ENCODE measurements around the gene CHCHD2.
"Not testable (repeated sequence)": the region's sequence is repeated elsewhere in the genome, so short reads cannot be mapped to it uniquely, and the experiment has no call there.

CHCHD2 gene

GRCh38 chr7:56124981-56125380 lies 18.7 kb upstream of the CHCHD2 start:
- H3K27ac ChIP-seq (replicated peaks), result no peak overlapping the region
- DNase-seq (ENCODE audit: low read depth in 1 of 2, low spot score in 1 of 2), result no peak
- no peak overlapping the region for H3K4me3 ChIP-seq (replicated peaks; ENCODE audit: insufficient read depth, low read length)
- TF ChIP-seq POLR2AphosphoS5 (IDR thresholded peaks at IDR 0.05; ENCODE audit: low read depth), result no peak
- no peak for TF ChIP-seq REST (IDR thresholded peaks at IDR 0.05; ENCODE audit: insufficient replicate concordance, low read depth)
- TF ChIP-seq CTCF (IDR thresholded peaks at IDR 0.05; ENCODE audit: insufficient read depth, low read length), result no peak
- no peak for TF ChIP-seq GABPA (IDR thresholded peaks at IDR 0.05; ENCODE audit: low read depth)
- no peak for TF ChIP-seq SPI1 (IDR thresholded peaks at IDR 0.05; ENCODE audit: borderline replicate concordance, low read depth)
- no peaks in the 10 kb centered on the region for H3K27me3 ChIP-seq (ENCODE audit: insufficient read depth, poor library complexity, severe bottlenecking)

- H3K27me3 ChIP-seq (ENCODE audit: insufficient read depth, poor library complexity, severe bottlenecking), result no peaks in the 10 kb centered on the region
- no peak overlapping the region for H3K27ac ChIP-seq (replicated peaks)
- DNase-seq (ENCODE audit: low read depth in 1 of 2, low spot score in 1 of 2), result no peak
- TF ChIP-seq GABPA (IDR thresholded peaks at IDR 0.05; ENCODE audit: low read depth) (no peak), POLR2AphosphoS5 (IDR thresholded peaks at IDR 0.05; ENCODE audit: low read depth) (no peak), CTCF (IDR thresholded peaks at IDR 0.05; ENCODE audit: insufficient read depth, low read length) (no peak), REST (IDR thresholded peaks at IDR 0.05; ENCODE audit: insufficient replicate concordance, low read depth) (no peak), SPI1 (IDR thresholded peaks at IDR 0.05; ENCODE audit: borderline replicate concordance, low read depth) (no peak)
- H3K4me3 ChIP-seq (replicated peaks; ENCODE audit: insufficient read depth, low read length), result no peak overlapping the region
Measured at GRCh38 chr7:56121440-56121839, 15.2 kb upstream of the CHCHD2 start.

GRCh38 chr7:56115852-56116538 lies 9.7 kb upstream of the CHCHD2 start, which contains the start of gene NUPR2:
Gene NUPR2, minus strand, starts transcription at chr7:56116417. Its CDS starts 103 bp downstream, at chr7:56116314.
- no peak for TF ChIP-seq GABPA (IDR thresholded peaks at IDR 0.05; ENCODE audit: low read depth)
- TF ChIP-seq REST (IDR thresholded peaks at IDR 0.05; ENCODE audit: insufficient replicate concordance, low read depth), result no peak
- no peak for TF ChIP-seq CTCF (IDR thresholded peaks at IDR 0.05; ENCODE audit: insufficient read depth, low read length)
- no peak for TF ChIP-seq SPI1 (IDR thresholded peaks at IDR 0.05; ENCODE audit: borderline replicate concordance, low read depth)
- TF ChIP-seq POLR2AphosphoS5 (IDR thresholded peaks at IDR 0.05; ENCODE audit: low read depth), result no peak
- Histone ChIP-seq H3K27ac (replicated peaks) (no peak within 1 kb of the TSS), H3K4me3 (replicated peaks; ENCODE audit: insufficient read depth, low read length) (no peak within 1 kb of the TSS), H3K27me3 (ENCODE audit: insufficient read depth, poor library complexity, severe bottlenecking) (no peaks in the 10 kb centered on the region)
- no peak for DNase-seq (ENCODE audit: low read depth in 1 of 2, low spot score in 1 of 2)

GRCh38 chr7:56112244-56112643 lies 6.0 kb upstream of the CHCHD2 start:
- H3K4me3 ChIP-seq (replicated peaks; ENCODE audit: insufficient read depth, low read length); H3K27ac ChIP-seq (replicated peaks); H3K27me3 ChIP-seq (ENCODE audit: insufficient read depth, poor library complexity, severe bottlenecking); DNase-seq (ENCODE audit: low read depth in 1 of 2, low spot score in 1 of 2): not testable (repeated sequence)
